PFSK-1 (cell line): ENCODE results near the gene FNBP1.

ENCODE experiments used
- FOXP2 ChIP-seq: optimal IDR thresholded peaks from 2 replicates; pipeline ENCODE3; 2011; ENCODE audit warnings: borderline replicate concordance, control low read depth, inconsistent platforms; ENCODE audit not compliant: insufficient read depth; ENCODE audit errors: extremely low read length, extremely low read depth
- POLR2AphosphoS5 ChIP-seq: IDR thresholded peaks from 2 replicates; pipeline ENCODE4 v1.6.1; 2012; ENCODE audit warnings: low read depth, mild to moderate bottlenecking, control low read depth, low read length, moderate library complexity
- SIN3A ChIP-seq: IDR thresholded peaks from 2 replicates; pipeline ENCODE4 v1.6.1; 2012; ENCODE audit warnings: mild to moderate bottlenecking, low read length, moderate library complexity, borderline replicate concordance; ENCODE audit not compliant: insufficient read depth
- TAF1 ChIP-seq: IDR thresholded peaks from 2 replicates; pipeline ENCODE4 v1.6.1; 2012; ENCODE audit warnings: low read length, control low read depth, borderline replicate concordance; ENCODE audit not compliant: insufficient read depth
- TF ChIP-seq, protein P1 (sequence below), 2 experiments: IDR thresholded peaks; 2 replicates each; pipeline versions ENCODE4 v1.6.1 to v1.8.0; 2011 to 2012; ENCODE audit warnings: low read depth in 2 of 2, low read length in 2 of 2, control low read depth in 1 of 2, inconsistent platforms in 1 of 2, mild to moderate bottlenecking in 1 of 2, moderate library complexity in 1 of 2; ENCODE audit not compliant: insufficient read depth in 1 of 2

Gene FNBP1

DNA sequence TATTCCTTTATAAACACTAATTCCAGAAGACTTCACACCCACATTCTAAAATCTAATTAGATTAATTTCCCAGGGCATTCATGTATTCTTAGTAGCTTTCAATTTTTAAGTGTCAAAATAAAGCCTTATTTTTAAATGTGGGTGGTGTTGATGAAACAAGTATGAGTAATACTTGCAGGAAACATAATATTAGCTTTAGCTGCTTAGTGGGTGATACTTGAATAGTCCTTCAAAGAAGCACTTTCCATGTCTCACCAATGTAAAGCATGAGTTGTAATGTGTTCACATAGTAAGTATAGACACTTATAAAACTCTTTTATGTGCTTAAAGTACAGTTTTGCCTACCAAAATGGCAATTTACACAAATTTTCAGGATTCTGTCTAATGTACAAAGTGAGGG, 6.9 kb downstream of the FNBP1 start:
- TF ChIP-seq SIN3A: no peak
- TF ChIP-seq POLR2AphosphoS5: no peak
- TF ChIP-seq TAF1: no peak
- TF ChIP-seq FOXP2: no peak
- TF ChIP-seq, protein P1, sequence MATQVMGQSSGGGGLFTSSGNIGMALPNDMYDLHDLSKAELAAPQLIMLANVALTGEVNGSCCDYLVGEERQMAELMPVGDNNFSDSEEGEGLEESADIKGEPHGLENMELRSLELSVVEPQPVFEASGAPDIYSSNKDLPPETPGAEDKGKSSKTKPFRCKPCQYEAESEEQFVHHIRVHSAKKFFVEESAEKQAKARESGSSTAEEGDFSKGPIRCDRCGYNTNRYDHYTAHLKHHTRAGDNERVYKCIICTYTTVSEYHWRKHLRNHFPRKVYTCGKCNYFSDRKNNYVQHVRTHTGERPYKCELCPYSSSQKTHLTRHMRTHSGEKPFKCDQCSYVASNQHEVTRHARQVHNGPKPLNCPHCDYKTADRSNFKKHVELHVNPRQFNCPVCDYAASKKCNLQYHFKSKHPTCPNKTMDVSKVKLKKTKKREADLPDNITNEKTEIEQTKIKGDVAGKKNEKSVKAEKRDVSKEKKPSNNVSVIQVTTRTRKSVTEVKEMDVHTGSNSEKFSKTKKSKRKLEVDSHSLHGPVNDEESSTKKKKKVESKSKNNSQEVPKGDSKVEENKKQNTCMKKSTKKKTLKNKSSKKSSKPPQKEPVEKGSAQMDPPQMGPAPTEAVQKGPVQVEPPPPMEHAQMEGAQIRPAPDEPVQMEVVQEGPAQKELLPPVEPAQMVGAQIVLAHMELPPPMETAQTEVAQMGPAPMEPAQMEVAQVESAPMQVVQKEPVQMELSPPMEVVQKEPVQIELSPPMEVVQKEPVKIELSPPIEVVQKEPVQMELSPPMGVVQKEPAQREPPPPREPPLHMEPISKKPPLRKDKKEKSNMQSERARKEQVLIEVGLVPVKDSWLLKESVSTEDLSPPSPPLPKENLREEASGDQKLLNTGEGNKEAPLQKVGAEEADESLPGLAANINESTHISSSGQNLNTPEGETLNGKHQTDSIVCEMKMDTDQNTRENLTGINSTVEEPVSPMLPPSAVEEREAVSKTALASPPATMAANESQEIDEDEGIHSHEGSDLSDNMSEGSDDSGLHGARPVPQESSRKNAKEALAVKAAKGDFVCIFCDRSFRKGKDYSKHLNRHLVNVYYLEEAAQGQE (IDR thresholded peaks at IDR 0.05; ENCODE audit: insufficient read depth in 1 of 2, low read depth in 2 of 2, low read length in 2 of 2): no peak

DNA sequence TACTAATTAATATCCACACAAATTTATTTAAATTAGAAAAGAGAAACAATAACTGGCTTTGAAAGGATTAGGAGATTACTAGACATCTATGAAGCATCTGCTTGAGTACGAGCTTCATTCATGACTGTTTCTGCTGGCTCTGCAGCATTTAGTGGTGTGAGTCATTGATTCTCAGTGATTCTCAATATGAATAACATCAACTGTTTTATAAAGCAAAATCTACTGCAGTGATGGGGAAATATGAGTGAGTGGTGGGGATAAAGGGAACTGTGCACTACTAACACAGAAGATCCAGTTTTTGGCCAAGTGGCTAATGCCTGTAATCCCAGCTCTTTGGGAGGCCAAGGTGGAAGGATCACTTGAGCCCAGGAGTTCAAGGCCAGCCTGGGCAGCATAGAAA, 8.4 kb downstream of the FNBP1 start:
- TF ChIP-seq SIN3A: no peak
- no peak for TF ChIP-seq TAF1
- TF ChIP-seq, protein P1 (IDR thresholded peaks at IDR 0.05; ENCODE audit: insufficient read depth in 1 of 2, low read depth in 2 of 2, low read length in 2 of 2): no peak
- no peak for TF ChIP-seq FOXP2

DNA sequence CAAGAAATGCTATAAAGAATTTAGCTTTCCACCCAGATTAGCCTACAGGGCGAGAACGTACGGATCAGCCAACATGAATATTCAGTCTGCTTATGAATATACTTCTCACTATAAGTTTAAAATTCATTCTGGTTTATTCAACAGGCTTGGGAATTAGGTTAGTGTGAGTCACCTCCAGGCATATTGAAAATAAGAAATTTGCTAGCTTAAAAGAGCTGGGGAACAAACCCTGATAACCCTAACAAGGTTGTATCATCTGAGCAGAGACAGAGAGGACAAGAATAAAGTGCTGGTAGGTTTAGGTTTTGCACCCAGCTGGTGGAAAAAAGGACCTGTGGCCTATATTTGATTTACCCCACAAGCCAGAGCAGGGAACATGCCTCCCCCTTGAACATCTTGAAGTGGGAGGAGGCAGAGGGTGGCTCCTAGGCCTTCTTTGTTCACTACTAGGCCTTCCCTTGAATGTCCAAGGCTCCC, 12.3 kb downstream of the FNBP1 start:
- TF ChIP-seq, protein P1 (IDR thresholded peaks at IDR 0.05; ENCODE audit: insufficient read depth in 1 of 2, low read depth in 2 of 2, low read length in 2 of 2): no peak
- TF ChIP-seq SIN3A (no peak), TAF1 (no peak), POLR2AphosphoS5 (no peak), FOXP2 (no peak)

DNA sequence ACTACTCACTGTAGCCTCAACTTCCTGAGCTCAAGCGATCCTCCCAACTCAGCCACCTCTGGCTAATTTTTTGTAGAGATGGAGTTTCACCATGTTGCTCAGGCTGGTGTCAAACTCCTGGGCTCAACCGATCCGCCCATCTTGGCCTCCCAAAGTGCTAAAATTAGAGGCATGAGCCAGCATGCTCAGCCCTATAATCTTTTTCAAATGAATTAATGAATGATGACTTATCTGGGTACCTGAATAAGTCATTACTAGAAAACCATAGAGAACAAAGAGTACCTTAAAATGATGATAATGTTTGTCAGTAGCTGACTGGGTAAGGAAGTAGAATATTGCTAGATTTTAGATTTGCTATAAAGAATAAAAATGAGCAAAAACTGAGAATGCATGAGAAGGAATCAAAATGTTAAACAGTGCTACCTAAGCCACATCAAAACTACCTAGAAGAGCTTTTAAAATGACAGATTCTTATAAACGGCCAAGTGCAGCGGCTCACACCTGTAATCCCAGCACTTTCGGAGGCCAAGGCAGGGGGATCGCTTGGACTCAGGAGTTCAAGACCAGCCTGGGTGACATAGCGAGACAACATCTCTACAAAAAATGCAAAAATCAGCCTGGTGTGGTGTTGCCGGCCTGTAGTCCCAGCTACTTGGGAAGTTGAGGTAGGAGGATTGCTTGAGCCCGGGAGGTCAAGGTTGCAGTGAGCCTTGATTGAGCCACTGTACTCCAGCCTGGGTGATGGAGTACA, 13.6 kb downstream of the FNBP1 start:
- TF ChIP-seq, protein P1 (IDR thresholded peaks at IDR 0.05; ENCODE audit: insufficient read depth in 1 of 2, low read depth in 2 of 2, low read length in 2 of 2): no peak
- TF ChIP-seq TAF1: no peak
